Caki2 (cell line): ENCODE results near the gene OR10A6. TPM values are rescaled to one million over a fixed set of nuclear protein-coding genes. Genes with fewer than 3 reads are reported as not detected.

Experiments
- DNase-seq: peaks from one replicate; pipeline ENCODE4 v3.0.0-alpha.2; 2015; ENCODE audit warnings: low read depth
- in situ Hi-C: cut with HindIII; loops from 2 replicates; pipeline ENCODE4 v1.10.0; 2016; ENCODE audit warnings: low sequenced_read_pairs, low pct_unique_long_range_greater_than_20kb, mixed read lengths
- total RNA-seq: library from RNA; depleted of rRNA; stranded (reverse); fragments of >200 nt; shearing (Covaris generic); gene quantifications from 2 replicates; pipeline ENCODE4 v1.2.3, GENCODE V29; 2014; ENCODE audit warnings: low replicate concordance

Gene OR10A6
- total RNA-seq, 1 experiment from 2014 or later = not detected

DNA sequence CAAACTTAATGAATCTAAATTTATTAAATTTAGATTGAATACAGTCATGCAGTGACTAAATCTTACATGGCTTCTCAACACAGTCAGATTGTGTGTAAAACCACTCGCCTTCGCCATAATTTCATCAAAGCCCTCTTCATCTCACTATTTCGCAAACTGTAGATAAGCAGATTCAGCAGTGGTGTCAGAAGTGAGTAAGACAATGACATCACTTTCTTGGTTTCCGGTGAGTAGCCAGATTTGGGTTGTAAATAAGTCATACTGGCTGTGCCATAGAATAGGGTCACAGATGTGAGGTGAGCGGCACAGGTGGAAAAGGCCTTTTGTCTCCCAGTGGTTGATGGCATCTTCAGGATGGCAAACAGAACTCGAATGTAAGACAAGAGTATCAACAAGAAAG is 3.4 kb downstream of the OR10A6 start:
- in situ Hi-C loops = no loop called here
- no peak for DNase-seq

DNA sequence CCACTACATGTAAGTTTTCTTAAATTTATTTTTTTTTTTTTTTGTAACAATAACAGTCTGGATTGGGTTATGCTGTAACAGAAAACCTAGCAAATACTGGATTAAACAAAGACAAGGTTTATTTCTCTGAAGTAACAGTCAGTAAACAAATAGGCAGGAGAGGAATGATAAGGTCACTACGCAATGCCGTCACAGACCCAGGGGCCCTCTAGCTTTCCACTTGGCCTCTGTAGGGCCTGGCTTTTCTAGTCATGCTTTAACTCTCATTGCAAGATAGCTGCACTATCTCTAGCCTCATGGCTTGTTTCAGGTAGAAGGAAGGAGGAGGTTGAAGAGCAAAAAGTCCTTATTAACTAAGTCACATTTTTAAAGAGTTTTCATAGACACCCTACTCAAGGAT is 6.5 kb downstream of the OR10A6 start:
- no peak for DNase-seq
- in situ Hi-C loops = no loop called here

DNA sequence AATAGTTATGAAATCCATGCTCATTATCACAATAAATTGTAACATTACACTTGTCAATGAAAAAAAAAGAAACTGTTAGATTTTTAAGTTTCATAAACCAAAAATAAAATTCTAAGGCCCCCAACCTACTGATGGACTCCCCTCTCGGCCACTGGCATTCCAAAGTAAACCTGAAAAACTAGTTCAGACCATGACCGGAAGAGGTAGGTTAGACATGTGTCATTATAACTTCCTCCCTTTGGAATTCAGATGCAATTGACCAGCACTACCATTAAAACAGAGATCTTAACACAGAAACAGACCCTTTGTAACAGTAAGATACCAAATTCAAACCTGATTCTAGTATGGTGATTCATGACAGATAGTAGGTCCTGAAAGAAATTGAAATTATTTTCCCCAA is 12.9 kb downstream of the OR10A6 start:
- in situ Hi-C loops = no loop called here
- DNase-seq = no peak

DNA sequence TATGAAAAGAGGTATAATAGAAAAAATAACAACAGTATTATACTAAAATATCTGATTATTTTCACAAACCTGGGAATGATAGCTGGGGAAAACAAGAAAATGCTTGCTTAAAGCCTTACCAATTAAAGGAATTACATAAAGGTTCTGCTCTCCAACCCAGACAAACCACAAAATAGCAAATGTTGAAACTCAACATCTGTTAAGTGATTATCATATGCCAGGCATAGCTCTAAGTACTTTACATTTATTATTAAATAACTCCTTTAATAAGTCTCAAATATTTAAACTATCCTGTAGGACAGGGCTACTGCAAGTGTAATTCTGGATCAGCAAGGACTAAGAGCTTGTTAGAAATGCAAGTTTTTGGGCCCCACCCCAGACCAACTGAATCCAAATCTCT is 20.1 kb downstream of the OR10A6 start:
- in situ Hi-C loops = no loop called here
- DNase-seq = no peak

DNA sequence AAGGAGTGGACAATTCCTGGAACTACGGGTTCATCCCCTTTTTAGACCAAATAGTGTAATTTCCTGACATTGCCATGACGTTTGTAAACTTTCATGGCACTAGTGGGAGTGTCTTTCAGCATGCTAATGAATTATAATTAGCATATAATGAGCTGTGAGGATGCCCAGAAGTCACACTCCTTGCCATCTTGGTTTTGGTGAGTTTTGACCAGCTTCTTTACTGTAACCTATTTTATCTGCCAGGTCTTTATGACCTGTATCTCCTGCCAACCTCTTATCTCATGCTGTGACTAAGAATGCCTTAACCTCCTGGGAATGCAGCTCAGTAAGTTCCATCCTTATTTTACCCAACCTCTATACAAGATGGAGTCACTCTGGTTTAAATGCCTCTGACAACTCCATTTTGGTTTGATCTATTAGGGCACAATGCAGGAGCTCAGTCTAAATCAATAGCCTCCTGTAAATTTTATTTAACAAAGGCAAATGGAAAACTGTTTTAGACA is 20.7 kb downstream of the OR10A6 start:
- in situ Hi-C loops = no loop called here
- no peak for DNase-seq

DNA sequence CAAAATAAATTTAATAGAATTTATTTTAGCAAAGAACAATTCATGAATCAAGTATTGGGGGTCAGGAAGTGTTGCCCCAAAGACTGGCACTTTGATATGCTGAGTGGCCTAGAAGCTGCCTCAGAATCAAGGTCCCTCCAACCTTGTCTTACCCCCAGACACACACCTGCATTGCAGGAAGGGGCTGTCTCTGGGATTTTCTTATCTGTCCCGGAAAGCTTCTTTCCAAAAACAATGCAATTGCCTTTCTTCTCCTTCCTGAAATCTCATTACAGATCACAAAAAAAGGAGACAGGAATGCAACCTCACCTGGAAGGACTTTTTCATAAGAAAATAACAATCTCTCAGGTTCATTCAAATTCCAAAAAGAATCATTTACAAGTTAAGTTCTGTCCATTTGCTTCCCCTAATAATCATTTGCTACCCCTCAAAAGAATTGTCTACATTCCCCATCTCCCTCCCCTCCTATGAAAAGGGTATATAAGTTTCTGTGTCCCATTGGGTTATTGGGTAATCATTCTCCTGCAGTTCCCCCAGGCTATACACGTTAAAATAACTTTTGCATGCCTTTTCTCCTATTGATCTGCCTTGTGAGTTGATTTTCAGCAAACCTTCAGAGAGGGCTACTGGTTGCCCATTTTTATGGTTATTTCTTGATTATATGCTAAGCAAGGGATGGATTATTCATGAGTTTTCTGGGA is 21.3 kb downstream of the OR10A6 start:
- no peak for DNase-seq

DNA sequence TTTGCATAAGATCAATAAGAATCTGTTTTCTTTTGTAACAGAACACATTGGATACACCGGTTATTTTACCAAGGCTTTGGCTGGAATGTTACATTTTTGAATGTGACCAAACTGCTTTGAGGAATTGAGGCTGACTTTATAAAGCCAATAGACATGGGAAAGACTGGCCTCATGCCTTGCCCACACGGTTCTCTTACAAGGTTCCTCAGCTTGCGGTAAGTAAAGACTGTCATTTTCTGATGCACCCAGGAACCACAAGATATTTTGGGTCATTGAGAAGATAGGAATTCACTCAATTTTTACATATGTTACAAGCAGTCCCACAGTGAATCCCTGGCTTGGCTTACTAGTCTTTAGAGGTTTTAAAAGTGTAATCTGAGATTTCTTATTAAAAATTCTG is 23.9 kb downstream of the OR10A6 start:
- in situ Hi-C loops = no loop called here
- DNase-seq = no peak

More for the DNA sequence above, 21.3 kb downstream of the OR10A6 start:
- in situ Hi-C loops = no loop called here

DNA sequence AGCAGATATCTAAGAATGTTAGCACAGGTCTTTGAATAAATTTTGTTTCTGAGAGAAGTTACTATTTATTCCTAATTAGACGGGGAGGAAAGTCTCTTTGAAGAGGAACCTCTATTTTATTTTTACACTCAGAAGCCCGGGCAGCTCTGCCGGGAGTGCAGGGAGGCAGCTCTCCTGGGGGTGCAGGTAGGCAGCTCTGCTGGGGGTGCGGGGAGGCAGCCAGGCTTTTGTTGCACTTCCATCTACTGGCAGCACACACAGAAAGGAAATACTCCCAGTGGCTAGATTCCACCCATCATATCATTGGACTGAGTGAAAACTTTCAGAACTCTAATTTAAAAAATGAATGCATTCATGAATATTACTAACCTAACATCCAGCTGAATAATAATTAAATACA is 24.6 kb downstream of the OR10A6 start:
- in situ Hi-C loops = no loop called here
- no peak for DNase-seq

DNA sequence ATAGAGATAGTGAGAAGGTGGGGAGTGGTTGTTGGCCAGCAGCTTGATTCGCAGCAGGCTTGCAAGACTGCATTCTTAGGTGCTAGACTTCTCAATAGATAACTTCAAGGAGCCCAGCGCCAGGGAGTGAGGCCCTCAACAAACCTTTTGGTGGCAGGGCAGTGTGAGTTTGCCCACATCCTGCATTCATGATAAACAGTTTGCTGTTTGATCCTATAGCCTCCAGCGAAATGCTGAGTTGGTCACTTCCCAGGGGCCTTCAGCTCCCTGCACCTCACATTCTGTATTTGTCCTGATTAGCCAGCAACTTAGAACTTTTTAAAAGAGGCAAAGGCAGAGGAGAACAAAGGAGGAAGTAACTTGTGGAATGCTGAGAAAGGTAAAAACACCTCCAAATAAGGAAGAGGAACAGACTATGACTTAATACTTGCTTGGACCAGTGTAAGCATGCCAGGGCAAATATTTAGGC is 25.1 kb downstream of the OR10A6 start:
- in situ Hi-C loops = no loop called here
- no peak for DNase-seq

DNA sequence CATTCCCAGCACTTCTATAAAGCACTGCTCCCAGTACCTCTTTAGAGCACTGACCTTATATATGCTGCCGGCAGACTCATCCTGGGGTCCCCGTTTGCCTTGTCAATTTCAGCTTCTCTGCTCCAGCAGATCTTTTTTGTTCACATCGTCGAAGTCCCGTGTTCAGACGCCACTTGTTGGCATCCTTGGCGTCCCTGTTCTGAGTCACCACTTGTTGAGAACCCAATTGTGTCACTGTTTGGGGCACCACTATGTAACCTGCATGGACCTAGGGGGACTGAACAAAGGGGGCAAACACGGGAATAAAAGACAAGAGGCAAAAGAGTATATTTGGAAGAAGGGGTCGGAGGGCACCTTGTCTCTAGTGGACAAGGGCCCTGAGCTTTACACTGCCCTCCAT is 25.5 kb downstream of the OR10A6 start:
- in situ Hi-C loops = no loop called here
- DNase-seq = no peak

DNA sequence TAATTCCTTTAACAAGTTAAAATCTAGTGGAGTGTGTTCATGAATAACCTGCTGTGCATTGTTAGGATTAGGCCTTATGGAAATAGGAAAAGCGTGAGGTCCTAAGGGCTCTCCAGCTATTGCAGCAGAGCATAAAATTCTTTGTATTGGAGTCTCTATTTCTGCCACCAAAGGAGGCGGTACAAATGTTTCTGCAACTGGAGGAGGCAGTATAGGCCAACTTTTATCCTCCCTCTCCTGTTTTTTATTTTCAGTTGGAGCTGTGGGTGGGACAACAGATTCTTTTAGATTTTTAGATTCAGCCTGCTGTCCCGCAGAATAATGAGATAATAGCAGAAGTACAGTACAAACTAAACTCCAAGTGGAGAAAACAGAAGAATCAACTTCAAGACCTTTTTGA is 26.2 kb downstream of the OR10A6 start:
- no peak for DNase-seq
- in situ Hi-C loops = no loop called here

DNA sequence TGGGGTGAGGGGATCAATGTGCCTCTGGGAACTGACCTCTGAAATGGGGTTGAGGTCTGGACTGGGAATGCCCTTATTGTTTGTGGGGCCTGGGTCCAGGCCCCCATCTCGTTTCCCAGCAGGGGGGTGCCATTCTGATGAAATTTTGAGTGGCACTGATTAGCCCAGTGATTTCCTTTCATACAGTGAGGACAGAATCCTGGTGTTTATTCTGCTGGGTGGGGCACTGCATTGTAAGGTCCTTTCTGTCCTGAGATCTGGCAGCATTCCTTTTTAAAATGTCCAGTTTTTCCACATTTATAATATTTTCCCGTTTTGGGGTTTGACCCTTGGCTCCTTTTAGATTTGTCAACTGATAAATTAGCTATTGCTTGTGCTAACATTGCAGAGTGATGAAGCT is 27.1 kb downstream of the OR10A6 start:
- no peak for DNase-seq
- in situ Hi-C loops = no loop called here

DNA sequence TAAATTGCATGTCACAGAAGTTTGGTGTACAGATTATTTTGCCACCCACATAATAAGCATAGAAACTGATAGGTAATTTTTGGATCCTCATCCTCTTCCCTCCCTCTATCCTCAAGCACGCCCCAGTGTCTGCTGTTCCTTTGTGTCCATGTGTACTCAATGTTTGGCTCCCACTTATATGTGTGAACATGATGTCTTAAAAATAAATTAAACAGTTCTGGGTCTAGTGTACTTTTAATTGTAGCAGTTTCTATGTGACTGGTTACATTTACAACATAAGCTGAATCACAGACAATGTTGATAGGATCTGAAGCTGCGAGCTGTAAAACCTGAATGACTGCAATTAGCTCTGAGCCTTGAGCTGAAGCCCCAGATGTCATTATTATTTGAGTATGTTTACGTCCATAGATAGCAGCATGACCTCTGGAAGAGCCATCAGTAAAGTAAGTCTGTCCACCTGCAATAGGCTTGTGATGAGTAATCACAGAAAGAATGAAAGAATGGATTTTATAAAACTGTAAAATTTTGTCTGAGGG is 29.7 kb downstream of the OR10A6 start:
- DNase-seq = no peak
- in situ Hi-C loops = no loop called here

DNA sequence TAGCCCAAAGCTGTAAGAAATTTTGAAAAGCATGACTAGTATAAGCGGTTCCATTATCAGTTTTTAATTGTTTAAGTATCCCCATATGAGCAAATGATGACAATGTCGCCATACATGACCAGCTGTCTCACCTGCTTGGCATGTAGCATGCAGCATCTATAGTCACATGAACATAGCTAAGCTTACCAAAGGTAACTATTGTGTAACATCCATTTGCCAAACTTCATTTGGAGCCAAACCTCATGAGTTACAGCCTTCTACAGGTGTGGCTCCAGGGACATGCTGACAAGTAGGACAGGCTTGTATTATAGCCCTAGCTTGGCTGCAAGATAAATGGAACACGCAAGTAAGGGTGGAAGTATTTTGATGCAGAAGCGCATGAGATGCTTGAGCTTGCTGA is 30.4 kb downstream of the OR10A6 start:
- no peak for DNase-seq
- in situ Hi-C loops = no loop called here

DNA sequence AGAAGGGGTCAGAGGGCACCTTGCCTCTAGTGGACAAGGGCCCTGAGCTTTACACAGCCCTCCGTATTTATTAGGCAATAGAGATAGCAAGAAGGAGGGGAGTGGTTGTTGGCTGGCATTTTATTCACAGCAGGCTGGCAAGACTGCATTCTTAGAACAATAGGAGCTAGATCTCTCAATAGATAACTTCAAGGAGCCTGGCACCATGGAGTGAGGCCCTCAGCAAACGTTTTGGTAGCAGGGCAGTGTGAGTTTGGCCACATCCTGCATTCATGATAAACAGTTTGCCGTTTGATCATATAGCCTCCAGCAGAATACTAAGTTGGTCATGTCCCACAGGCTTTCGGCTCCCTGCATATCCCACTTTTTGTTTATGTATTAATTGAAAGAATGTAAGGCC is 31.6 kb downstream of the OR10A6 start:
- in situ Hi-C loops = no loop called here
- DNase-seq = no peak

DNA sequence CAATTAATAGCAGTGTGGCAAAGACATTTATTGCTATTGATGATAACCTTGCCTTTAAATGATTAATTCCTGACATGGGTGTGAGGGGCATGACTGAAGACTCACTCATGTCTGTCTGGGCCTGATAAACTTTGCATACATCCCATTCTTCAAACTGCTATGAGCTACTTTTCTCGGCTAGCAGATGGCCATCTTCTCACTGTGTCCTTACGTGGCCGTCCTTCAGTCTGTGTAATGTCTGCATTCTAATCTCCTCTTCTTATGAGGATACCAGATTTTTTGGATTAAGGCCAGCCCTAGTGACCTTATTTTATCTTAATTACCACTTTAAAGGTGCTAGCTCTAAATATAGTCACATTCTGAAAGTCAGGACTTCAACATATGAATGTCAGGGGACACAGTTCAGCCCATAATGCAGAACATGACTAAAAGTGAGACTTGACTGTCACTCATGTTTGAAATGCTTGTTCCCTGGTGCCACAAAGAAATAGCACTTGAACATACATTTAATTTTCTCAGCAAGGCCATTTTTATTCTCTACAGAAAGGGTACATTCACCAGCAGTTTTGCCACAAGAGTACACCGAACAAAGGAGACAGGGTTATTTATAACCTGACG is 32.3 kb downstream of the OR10A6 start:
- in situ Hi-C loops = no loop called here
- DNase-seq = no peak

DNA sequence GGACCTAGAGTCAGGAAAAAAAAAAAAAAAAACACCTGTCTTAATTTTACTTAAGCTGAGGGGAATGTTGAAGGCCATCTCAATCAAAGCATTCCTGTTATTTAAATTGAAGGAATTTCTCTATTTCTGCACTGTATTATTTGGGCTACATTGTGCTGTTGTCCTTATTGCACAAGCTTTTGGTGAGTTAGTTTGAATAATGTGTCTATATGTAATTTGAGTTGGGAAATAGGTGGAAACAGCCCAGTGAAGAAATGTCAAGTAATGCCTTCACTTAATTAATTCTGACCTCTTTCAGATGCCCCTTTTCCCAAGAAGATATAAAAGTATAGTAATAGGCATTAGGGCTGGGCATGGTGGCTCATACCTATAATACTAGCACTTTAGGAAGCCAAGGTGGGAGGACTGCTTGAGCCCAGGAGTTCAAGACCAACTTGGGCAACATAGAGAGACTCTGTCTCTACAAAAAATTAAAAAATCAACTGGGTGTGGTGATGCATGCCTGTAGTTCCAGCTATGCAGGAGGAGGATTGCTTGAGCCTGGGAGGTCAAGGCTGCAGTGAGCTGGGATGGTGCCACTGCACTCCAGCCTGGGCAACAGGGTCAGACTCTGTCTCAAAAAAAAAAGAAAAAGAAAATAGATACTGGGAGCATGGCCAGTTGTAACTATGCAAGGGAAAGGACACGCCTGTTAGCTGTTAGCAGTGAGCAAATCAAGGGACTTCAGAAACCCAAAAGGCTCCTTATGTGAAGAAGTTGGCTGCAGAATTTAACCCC is 34.9 kb downstream of the OR10A6 start:
- in situ Hi-C loops = no loop called here
- no peak for DNase-seq

DNA sequence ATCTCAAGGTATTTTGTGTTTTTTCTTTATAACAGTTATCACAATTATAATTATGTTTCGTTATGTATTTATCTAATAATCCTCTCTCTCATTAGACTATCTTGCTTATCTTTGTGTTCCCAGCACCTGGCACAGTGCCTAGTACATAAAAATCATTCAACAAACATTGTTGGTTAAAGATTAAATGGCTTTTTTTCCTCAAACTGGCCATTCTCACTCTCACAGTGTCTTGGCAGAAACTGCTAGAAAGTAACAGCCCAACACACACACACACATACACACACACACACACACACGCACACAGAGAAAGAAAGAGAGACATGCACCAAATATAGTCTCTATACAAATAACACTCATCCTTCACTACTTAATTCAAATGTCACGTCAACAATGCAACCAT is 36.8 kb downstream of the OR10A6 start:
- in situ Hi-C loops = no loop called here
- no peak for DNase-seq

DNA sequence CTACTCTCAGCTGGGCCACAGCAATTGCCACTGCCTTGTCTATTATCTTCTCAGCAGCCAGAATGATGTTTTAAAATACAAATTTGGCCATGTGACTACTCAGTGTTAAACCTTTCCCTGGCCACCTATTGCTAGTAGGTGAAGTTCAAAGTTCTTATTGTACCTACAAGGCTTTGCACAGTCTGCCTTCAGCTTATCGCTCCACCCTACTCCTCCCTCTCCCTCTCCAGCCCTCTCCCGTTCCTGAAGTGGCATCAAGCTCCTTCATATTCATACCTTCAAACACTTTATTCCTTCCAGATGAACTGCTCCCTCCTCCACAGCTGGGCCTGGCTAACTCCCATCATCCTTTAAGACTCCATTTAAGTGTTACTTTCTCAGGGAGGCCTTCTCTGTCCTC is 37.3 kb downstream of the OR10A6 start:
- in situ Hi-C loops = no loop called here
- DNase-seq = no peak
